Measurements from ENCODE around the gene BBS10. TPM values are rescaled to one million over a fixed set of nuclear protein-coding genes. Genes with fewer than 3 reads are reported as not detected.

The BBS10 gene
- total and polyA plus RNA-seq, 2 of the 8 experiments (the other 6 are each of a cell fraction or from before 2014, with no cell fraction given) = 4.4 to 9.2 TPM

DNA sequence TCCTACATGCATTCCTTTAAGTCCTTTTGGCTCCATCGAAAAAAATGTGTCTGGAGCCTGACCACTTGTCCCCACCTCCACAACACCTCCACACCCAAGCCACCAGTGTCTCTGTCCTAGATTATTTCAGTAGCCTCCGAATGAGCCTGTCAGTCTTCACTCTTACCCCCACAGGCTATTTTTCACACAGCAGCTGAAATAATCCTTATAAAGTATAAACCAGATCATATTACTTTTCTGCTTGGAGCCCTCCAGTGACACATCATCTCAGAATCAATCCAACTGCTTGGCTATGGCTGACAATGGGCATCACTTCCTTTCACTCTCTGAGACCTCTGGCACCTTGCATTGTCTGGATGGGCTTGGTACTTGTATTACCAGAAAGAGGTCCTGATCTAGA, 44.9 kb downstream of the BBS10 start:
- Histone ChIP-seq H4K91ac (replicated peaks; ENCODE audit: insufficient read length, low read length) (no peak overlapping the region), H3K4ac (replicated peaks; ENCODE audit: insufficient read length, low read depth, low read length) (no peak overlapping the region), H3K27me3 (replicated peaks in 1 of 4; ENCODE audit: control insufficient read depth in 3 of 4, extremely low read depth in 1 of 4, insufficient read depth in 3 of 4, low read length in 3 of 4) (no peaks in the 10 kb centered on the region), H3K27ac (ENCODE audit: low read depth, low read length) (no peak overlapping the region), H2BK12ac (ENCODE audit: low read depth, low read length) (no peak overlapping the region), H2BK20ac (ENCODE audit: low read length) (no peak overlapping the region), H3K9ac (replicated peaks in 1 of 4; ENCODE audit: extremely low read depth in 1 of 4, low read depth in 3 of 4, low read length in 3 of 4) (no peak overlapping the region), H3K23ac (ENCODE audit: insufficient read length) (no peak overlapping the region), H2AFZ (ENCODE audit: low read length) (no peak overlapping the region), H4K20me1 (replicated peaks in 1 of 2; ENCODE audit: control insufficient read depth in 1 of 2, insufficient read depth in 2 of 2, low read length in 2 of 2) (no peaks in the 10 kb centered on the region), H3K79me2 (ENCODE audit: control insufficient read depth in 1 of 2, insufficient read depth in 2 of 2, low read length in 2 of 2) (no peaks in the 10 kb centered on the region), H3K36me3 (ENCODE audit: control insufficient read depth in 2 of 4, insufficient read depth in 4 of 4, low read length in 3 of 4) (no peaks in the 10 kb centered on the region), H3K9me3 (ENCODE audit: insufficient read depth in 2 of 2, low read depth in 1 of 2, low read length in 1 of 2) (no peaks in the 10 kb centered on the region), H3K4me1 (replicated peaks in 1 of 4; ENCODE audit: control insufficient read depth in 3 of 4, insufficient read depth in 4 of 4, low read length in 3 of 4) (no peaks in the 10 kb centered on the region), H4K8ac (ENCODE audit: extremely low read depth, insufficient read depth, low read length) (no peak overlapping the region), H2BK120ac (replicated peaks; ENCODE audit: low read depth, low read length) (no peak overlapping the region), H3K79me1 (ENCODE audit: low read depth, low read length) (no peaks in the 10 kb centered on the region), H3K23me2 (ENCODE audit: low read depth, low read length) (no peaks in the 10 kb centered on the region), H3K4me2 (ENCODE audit: insufficient read depth in 1 of 2, low read depth in 2 of 2, low read length in 2 of 2) (no peak overlapping the region), H3K4me3 (ENCODE audit: extremely low read depth in 1 of 4, insufficient read depth in 2 of 4, low read depth in 3 of 4, low read length in 4 of 4) (no peak overlapping the region), H3K14ac (ENCODE audit: insufficient read length) (no peak overlapping the region), H3K56ac (replicated peaks; ENCODE audit: insufficient read length, low read depth, low read length) (no peak overlapping the region), H4K5ac (ENCODE audit: insufficient read length, low read depth, low read length) (no peak overlapping the region), H3K18ac (ENCODE audit: extremely low read depth, low read length) (no peak overlapping the region), H2BK15ac (ENCODE audit: low read length) (no peak overlapping the region), H2AK5ac (ENCODE audit: low read depth, low read length) (no peak overlapping the region), H2BK5ac (ENCODE audit: low read depth, low read length) (no peak overlapping the region)
- ChIA-PET POLR2A (ENCODE audit: partially characterized antibody) (no interaction called here), CTCF (ENCODE audit: partially characterized antibody) (interaction anchor here (0.6 to 1.2 kb wide), 3 partner anchors 9 to 224 kb away, joined by 3 to 4 read pairs (median 3); no protein-coding TSS in a partner anchor)
- 92% methylated on average over 2 of the region's 2 CpGs; no CpG with 5 or more reads in 1 of the 2 experiments for WGBS, 2 experiments (ENCODE audit: extremely low coverage in 1 of 2, insufficient coverage in 1 of 2, insufficient read length in 1 of 2, insufficient replicate concordance in 2 of 2, low coverage in 1 of 2, low lambda C conversion rate in 2 of 2, missing lambda C conversion rate in 1 of 2)
- no peak for FAIRE-seq
- DNase-seq (ENCODE audit: low read depth in 1 of 2, low spot score in 2 of 2) = no peak
- TF ChIP-seq BCL11A (IDR thresholded peaks at IDR 0.05; ENCODE audit: low read depth in 2 of 2, low read length in 2 of 2) (no peak), TBP (IDR thresholded peaks at IDR 0.05; ENCODE audit: low read depth, low read length) (no peak), PHF8 (conservative IDR thresholded peaks at IDR 0.05; ENCODE audit: low read depth, low read length) (no peak)
- TF ChIP-seq, protein P1, sequence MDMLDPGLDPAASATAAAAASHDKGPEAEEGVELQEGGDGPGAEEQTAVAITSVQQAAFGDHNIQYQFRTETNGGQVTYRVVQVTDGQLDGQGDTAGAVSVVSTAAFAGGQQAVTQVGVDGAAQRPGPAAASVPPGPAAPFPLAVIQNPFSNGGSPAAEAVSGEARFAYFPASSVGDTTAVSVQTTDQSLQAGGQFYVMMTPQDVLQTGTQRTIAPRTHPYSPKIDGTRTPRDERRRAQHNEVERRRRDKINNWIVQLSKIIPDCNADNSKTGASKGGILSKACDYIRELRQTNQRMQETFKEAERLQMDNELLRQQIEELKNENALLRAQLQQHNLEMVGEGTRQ (IDR thresholded peaks at IDR 0.05; ENCODE audit: low read length) = no peak

Measured in H1 (cell line).